AG04450 (cell line): ENCODE results near the gene CPNE4. TPM values are rescaled to one million over a fixed set of nuclear protein-coding genes. Genes with fewer than 3 reads are reported as not detected.

Experiments used
- CTCF ChIA-PET: fragments of 300-600, 350-600 bp; formaldehyde crosslinking; extraction: SDS; loops from one replicate; lab custom pipeline; 2022; ENCODE audit warnings: antibody characterized with exemption, inconsistent platforms; lab: Charles Lee
- POLR2A ChIA-PET: fragments of 350-600 bp; formaldehyde crosslinking; extraction: SDS; loops from one replicate; lab custom pipeline; 2021; ENCODE audit warnings: antibody characterized with exemption, inconsistent platforms; lab: Yijun Ruan, JAX
- DNase-seq: peaks from one replicate; pipeline ENCODE4 v3.0.0-alpha.2; 2011; ENCODE audit warnings: low read depth, low spot score
- H3K27ac ChIP-seq: one replicate; pipeline ENCODE4 v1.5.1; 2012; ENCODE audit warnings: low read depth, low read length, control low read depth
- H3K27me3 ChIP-seq: one replicate; pipeline ENCODE4 v1.6.0; 2012; ENCODE audit warnings: low read length; ENCODE audit not compliant: control insufficient read depth, insufficient read depth
- H3K4me3 ChIP-seq: 2 replicates; pipeline ENCODE4 v1.5.1; 2011; ENCODE audit warnings: mild to moderate bottlenecking, low read depth, low read length, control low read depth
- H3K9me3 ChIP-seq: 2 replicates; pipeline ENCODE4 v1.5.1; 2012; ENCODE audit warnings: low read length; ENCODE audit not compliant: control insufficient read depth, insufficient read depth
- CTCF ChIP-seq: IDR thresholded peaks from 2 replicates; pipeline ENCODE4 v1.5.1; 2011; ENCODE audit warnings: low read depth, low read length, control low read depth, inconsistent platforms
- polyA plus RNA-seq: library from polyadenylated mRNA; depleted of rRNA; stranded (reverse); fragments of >200 nt; gene quantifications from 2 replicates; pipeline ENCODE4 v1.2.3, GENCODE V29; 2011

The CPNE4 gene
- polyA plus RNA-seq, 1 experiment = not detected

- TF ChIP-seq CTCF = no peak
- Histone ChIP-seq H3K27ac (no peak overlapping the region), H3K27me3 (peaks cover 4% of the 10 kb centered on the region), H3K4me3 (no peak overlapping the region), H3K9me3 (no peaks in the 10 kb centered on the region)
- CTCF ChIA-PET = no interaction called here
- POLR2A ChIA-PET = no interaction called here
- no peak for DNase-seq
These were observed 494.0 kb downstream of the CPNE4 start for GRCh38 chr3:131540821-131541220.

GRCh38 chr3:131540143-131540542 is 494.7 kb downstream of the CPNE4 start:
- no peak for DNase-seq
- H3K27me3 ChIP-seq = peaks cover 4% of the 10 kb centered on the region
- ChIA-PET CTCF (no interaction called here), POLR2A (no interaction called here)
- H3K9me3 ChIP-seq = no peaks in the 10 kb centered on the region
- no peak for TF ChIP-seq CTCF
- no peak overlapping the region for H3K4me3 ChIP-seq
- H3K27ac ChIP-seq = no peak overlapping the region

GRCh38 chr3:131538968-131539367 is 495.8 kb downstream of the CPNE4 start:
- no peak for DNase-seq
- Histone ChIP-seq H3K9me3 (no peaks in the 10 kb centered on the region), H3K27me3 (peaks cover 4% of the 10 kb centered on the region), H3K4me3 (no peak overlapping the region), H3K27ac (no peak overlapping the region)
- CTCF ChIA-PET = no interaction called here
- POLR2A ChIA-PET = no interaction called here
- no peak for TF ChIP-seq CTCF

GRCh38 chr3:131537531-131537930 is 497.3 kb downstream of the CPNE4 start:
- Histone ChIP-seq H3K27me3 (peaks cover 4% of the 10 kb centered on the region), H3K4me3 (no peak overlapping the region), H3K9me3 (no peaks in the 10 kb centered on the region), H3K27ac (no peak overlapping the region)
- CTCF ChIA-PET = no interaction called here
- TF ChIP-seq CTCF = no peak
- POLR2A ChIA-PET = no interaction called here
- no peak for DNase-seq

- ChIA-PET POLR2A (interaction anchor here (0.6 kb wide), 1 partner anchor 788 kb away, joined by 3 read pairs; no protein-coding TSS in a partner anchor), CTCF (interaction anchor here (1.2 kb wide), 1 partner anchor 9 kb away, joined by 4 read pairs; no protein-coding TSS in a partner anchor)
- H3K27me3 ChIP-seq = no peaks in the 10 kb centered on the region
- peak overlapping the region; percentile 13 for H3K27ac ChIP-seq
- no peak for TF ChIP-seq CTCF
- H3K4me3 ChIP-seq = no peak overlapping the region
- H3K9me3 ChIP-seq = no peaks in the 10 kb centered on the region
- no peak for DNase-seq
These were observed 499.2 kb downstream of the CPNE4 start for GRCh38 chr3:131535596-131535995.
